ENCODE data around the gene MYO18A. TPM values are rescaled to one million over a fixed set of nuclear protein-coding genes. Genes with fewer than 3 reads are reported as not detected.

Gene MYO18A
- total and polyA plus RNA-seq, 2 experiments from 2014 or later = 33.8 to 35.6 TPM

DNA sequence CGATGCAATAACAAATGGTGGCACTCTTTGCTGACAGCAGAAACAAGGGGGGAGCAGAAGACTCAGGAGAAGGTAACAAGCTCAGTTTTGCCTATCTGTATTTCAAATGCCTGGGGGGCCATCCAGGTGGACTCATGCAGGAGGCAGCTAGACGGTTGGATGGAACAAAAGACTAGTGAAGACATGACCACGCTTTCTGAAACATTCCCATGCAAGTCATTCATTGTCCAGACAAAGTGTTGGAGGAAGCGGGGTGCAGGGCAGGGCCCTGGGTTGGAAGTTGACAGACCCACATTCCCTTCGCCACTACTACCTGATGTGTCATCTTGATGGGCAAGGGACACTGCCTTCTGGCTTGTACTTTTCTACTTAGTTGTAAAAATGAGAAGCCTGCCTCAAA, 36.7 kb upstream of the MYO18A start:
- Histone ChIP-seq H3K27me3 (no peaks in the 10 kb centered on the region), H3K4me2 (no peak overlapping the region), H3K4me1 (ENCODE audit: insufficient read depth) (no peaks in the 10 kb centered on the region), H4K20me1 (ENCODE audit: insufficient read depth, poor library complexity, severe bottlenecking) (no peaks in the 10 kb centered on the region), H3K4me3 (no peak overlapping the region), H3K79me2 (no peaks in the 10 kb centered on the region), H3K36me3 (replicated peaks; ENCODE audit: insufficient read depth, low read depth) (no peaks in the 10 kb centered on the region), H3K9me3 (ENCODE audit: low read depth) (no peaks in the 10 kb centered on the region), H3K9me2 (replicated peaks; ENCODE audit: insufficient read depth) (no peaks in the 10 kb centered on the region), H2AFZ (no peak overlapping the region), H3K27ac (no peak overlapping the region)
- TF ChIP-seq, protein P1, sequence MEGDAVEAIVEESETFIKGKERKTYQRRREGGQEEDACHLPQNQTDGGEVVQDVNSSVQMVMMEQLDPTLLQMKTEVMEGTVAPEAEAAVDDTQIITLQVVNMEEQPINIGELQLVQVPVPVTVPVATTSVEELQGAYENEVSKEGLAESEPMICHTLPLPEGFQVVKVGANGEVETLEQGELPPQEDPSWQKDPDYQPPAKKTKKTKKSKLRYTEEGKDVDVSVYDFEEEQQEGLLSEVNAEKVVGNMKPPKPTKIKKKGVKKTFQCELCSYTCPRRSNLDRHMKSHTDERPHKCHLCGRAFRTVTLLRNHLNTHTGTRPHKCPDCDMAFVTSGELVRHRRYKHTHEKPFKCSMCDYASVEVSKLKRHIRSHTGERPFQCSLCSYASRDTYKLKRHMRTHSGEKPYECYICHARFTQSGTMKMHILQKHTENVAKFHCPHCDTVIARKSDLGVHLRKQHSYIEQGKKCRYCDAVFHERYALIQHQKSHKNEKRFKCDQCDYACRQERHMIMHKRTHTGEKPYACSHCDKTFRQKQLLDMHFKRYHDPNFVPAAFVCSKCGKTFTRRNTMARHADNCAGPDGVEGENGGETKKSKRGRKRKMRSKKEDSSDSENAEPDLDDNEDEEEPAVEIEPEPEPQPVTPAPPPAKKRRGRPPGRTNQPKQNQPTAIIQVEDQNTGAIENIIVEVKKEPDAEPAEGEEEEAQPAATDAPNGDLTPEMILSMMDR (IDR thresholded peaks at IDR 0.05; ENCODE audit: poor library complexity) = no peak
- no peak for TF ChIP-seq EZH2phosphoT487 (IDR thresholded peaks at IDR 0.05; ENCODE audit: low read depth, severe bottlenecking, unreplicated experiment)
- no peak for TF ChIP-seq EZH2 (IDR thresholded peaks at IDR 0.05; ENCODE audit: borderline replicate concordance)
- 92% methylated on average over 5 of the region's 5 CpGs for WGBS (ENCODE audit: low lambda C conversion rate, missing lambda C conversion rate)
- no peak for DNase-seq (ENCODE audit: low spot score)

DNA sequence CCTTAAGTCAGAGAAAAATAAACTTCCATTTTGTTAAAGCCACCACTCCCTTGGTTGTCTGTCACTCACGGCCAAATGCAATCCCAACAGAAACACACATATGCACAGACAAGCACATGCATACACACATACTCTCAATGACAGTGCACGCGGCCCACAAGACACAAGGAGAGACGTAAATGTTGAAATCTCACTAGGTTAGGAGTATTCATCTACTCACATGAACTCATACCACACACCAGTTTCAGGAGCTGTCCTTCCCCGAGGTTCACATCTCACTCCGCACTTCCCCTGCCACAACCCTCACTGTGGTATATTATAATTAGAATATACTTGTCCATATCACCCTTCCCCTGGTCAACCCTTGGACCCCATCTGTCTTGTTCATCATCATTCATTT, 36.0 kb upstream of the MYO18A start:
- Histone ChIP-seq H3K79me2 (no peaks in the 10 kb centered on the region), H2AFZ (no peak overlapping the region), H3K27me3 (no peaks in the 10 kb centered on the region), H3K27ac (no peak overlapping the region), H3K4me1 (ENCODE audit: insufficient read depth) (no peaks in the 10 kb centered on the region), H3K9me3 (ENCODE audit: low read depth) (no peaks in the 10 kb centered on the region), H3K4me2 (no peak overlapping the region), H3K4me3 (no peak overlapping the region), H4K20me1 (ENCODE audit: insufficient read depth, poor library complexity, severe bottlenecking) (no peaks in the 10 kb centered on the region), H3K9me2 (replicated peaks; ENCODE audit: insufficient read depth) (no peaks in the 10 kb centered on the region), H3K36me3 (replicated peaks; ENCODE audit: insufficient read depth, low read depth) (no peaks in the 10 kb centered on the region)
- no peak for DNase-seq (ENCODE audit: low spot score)
- WGBS (ENCODE audit: low lambda C conversion rate, missing lambda C conversion rate) = 89% methylated on average over 6 of the region's 6 CpGs
- TF ChIP-seq, protein P1 (IDR thresholded peaks at IDR 0.05; ENCODE audit: poor library complexity) = no peak
- TF ChIP-seq EZH2 (IDR thresholded peaks at IDR 0.05; ENCODE audit: borderline replicate concordance) = no peak
- no peak for TF ChIP-seq EZH2phosphoT487 (IDR thresholded peaks at IDR 0.05; ENCODE audit: low read depth, severe bottlenecking, unreplicated experiment)

- no peaks in the 10 kb centered on the region for H3K79me2 ChIP-seq
- TF ChIP-seq EZH2phosphoT487 (IDR thresholded peaks at IDR 0.05; ENCODE audit: low read depth, severe bottlenecking, unreplicated experiment) (no peak), EZH2 (IDR thresholded peaks at IDR 0.05; ENCODE audit: borderline replicate concordance) (no peak)
- TF ChIP-seq, protein P1 (IDR thresholded peaks at IDR 0.05; ENCODE audit: poor library complexity) = no peak
- no peaks in the 10 kb centered on the region for H3K36me3 ChIP-seq (replicated peaks; ENCODE audit: insufficient read depth, low read depth)
- 91% methylated on average over 4 of the region's 4 CpGs for WGBS (ENCODE audit: low lambda C conversion rate, missing lambda C conversion rate)
- DNase-seq (ENCODE audit: low spot score) = no peak
- no peak overlapping the region for H3K4me3 ChIP-seq
- H3K9me2 ChIP-seq (replicated peaks; ENCODE audit: insufficient read depth) = no peaks in the 10 kb centered on the region
- H3K4me2 ChIP-seq = no peak overlapping the region
- no peaks in the 10 kb centered on the region for H3K9me3 ChIP-seq (ENCODE audit: low read depth)
- no peaks in the 10 kb centered on the region for H4K20me1 ChIP-seq (ENCODE audit: insufficient read depth, poor library complexity, severe bottlenecking)
- no peaks in the 10 kb centered on the region for H3K4me1 ChIP-seq (ENCODE audit: insufficient read depth)
- no peaks in the 10 kb centered on the region for H3K27me3 ChIP-seq
- H2AFZ ChIP-seq = no peak overlapping the region
- H3K27ac ChIP-seq = no peak overlapping the region
Observed at GRCh38 chr17:29215717-29216116, 35.5 kb upstream of the MYO18A start.

DNA sequence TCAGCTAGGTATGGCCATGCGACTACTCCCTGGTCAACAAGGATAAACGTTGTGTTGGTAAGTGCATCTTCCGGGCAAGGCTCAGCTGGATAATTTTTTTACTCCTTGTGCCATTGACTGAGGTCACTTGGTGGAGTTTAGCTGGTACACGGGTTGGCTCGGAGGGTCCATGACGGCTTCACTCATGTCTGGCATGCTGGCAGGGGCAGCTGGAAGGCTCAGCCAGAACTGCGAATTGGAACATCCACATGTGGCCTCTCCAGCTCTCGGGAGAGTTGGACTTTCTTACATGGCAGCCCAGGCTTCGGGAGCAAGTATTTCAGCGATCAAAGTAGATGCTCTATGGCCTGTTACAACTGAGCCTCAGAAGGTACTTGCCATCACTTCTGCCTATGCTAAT, 35.0 kb upstream of the MYO18A start:
- TF ChIP-seq, protein P1 (IDR thresholded peaks at IDR 0.05; ENCODE audit: poor library complexity) = no peak
- no peak for TF ChIP-seq EZH2phosphoT487 (IDR thresholded peaks at IDR 0.05; ENCODE audit: low read depth, severe bottlenecking, unreplicated experiment)
- TF ChIP-seq EZH2 (IDR thresholded peaks at IDR 0.05; ENCODE audit: borderline replicate concordance) = no peak
- Histone ChIP-seq H3K4me3 (no peak overlapping the region), H3K27ac (no peak overlapping the region), H4K20me1 (ENCODE audit: insufficient read depth, poor library complexity, severe bottlenecking) (no peaks in the 10 kb centered on the region), H3K36me3 (replicated peaks; ENCODE audit: insufficient read depth, low read depth) (no peaks in the 10 kb centered on the region), H3K4me1 (ENCODE audit: insufficient read depth) (no peaks in the 10 kb centered on the region), H3K9me2 (replicated peaks; ENCODE audit: insufficient read depth) (no peaks in the 10 kb centered on the region), H3K4me2 (no peak overlapping the region), H3K9me3 (ENCODE audit: low read depth) (no peaks in the 10 kb centered on the region), H3K27me3 (no peaks in the 10 kb centered on the region), H2AFZ (no peak overlapping the region), H3K79me2 (no peaks in the 10 kb centered on the region)
- DNase-seq (ENCODE audit: low spot score) = no peak
- 89% methylated on average over 10 of the region's 10 CpGs for WGBS (ENCODE audit: low lambda C conversion rate, missing lambda C conversion rate)
